CD4-positive, alpha-beta T cell treated with Interleukin-15 for 4 hours (primary cell): ENCODE results near the gene LAMB4.

Experiments used
- DNase-seq: peaks from one replicate; pipeline ENCODE4 v3.0.0-alpha.2; 2020; ENCODE audit warnings: low spot score

LAMB4 gene

GRCh38 chr7:108014747-108015682 is 115.1 kb downstream of the LAMB4 start:
- DNase-seq, result no peak

- DNase-seq, result no peak
Measured at GRCh38 chr7:108014215-108014614, 115.9 kb downstream of the LAMB4 start.

- no peak for DNase-seq
Measured at GRCh38 chr7:108012499-108013430, 117.4 kb downstream of the LAMB4 start.

DNA sequence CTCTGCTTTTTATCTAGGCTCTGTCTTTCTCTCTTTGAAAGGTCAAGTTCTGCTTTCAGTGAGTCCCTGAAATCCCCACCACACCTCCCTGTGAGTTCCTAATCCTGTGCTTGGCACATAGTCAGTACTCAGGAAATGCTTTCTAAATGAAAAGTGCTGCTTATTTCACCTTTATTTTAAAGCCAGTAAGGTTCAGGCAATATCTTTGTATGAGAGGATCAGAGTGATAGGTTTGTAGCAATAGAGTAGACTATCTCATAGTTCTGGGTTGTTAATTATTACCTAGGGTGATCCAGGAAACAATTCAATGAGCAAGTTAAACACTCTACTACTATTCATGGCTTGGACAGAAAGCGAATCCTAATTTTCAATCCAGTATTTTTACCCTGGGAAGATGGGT is 119.8 kb downstream of the LAMB4 start:
- DNase-seq, result no peak

- no peak for DNase-seq
Measured at GRCh38 chr7:108009873-108010272, 120.3 kb downstream of the LAMB4 start.

DNA sequence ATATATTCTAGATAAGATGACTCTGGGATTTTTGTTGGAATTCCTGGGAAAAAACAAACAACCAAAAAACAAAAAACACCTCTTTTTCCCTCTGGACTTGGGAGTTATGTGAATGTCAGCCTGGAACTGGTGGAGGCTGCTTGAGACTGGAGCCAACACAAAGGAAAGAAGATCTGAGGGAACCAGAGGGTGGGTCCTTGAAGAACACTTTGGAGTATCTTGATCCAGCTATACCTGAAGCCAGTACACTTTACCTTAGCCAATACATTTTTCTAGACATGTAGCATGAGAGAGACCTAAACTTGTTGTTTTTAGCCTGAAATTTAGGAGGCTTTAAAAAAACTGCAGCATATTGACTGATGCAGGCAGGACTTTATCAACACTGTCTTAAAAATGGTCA is 121.3 kb downstream of the LAMB4 start:
- DNase-seq, result no peak

DNA sequence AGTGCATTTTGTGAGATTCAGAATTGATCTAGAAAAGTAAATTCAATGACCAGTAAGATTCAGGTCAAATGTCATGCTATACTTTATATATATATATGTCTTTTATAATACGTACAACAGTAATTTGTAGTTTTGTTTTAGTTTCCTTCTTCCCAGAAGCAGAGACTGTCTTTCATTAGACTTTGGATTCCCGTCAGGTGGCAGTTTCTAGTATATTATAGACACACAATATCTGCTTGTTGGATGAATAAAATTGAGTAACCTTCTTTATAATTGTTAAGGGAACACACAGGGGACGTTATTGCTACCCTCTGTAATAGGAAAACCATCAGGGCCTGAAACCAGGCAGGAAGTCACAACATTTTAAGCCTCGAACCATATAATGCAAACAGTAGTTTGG is 121.9 kb downstream of the LAMB4 start:
- DNase-seq, result no peak

DNA sequence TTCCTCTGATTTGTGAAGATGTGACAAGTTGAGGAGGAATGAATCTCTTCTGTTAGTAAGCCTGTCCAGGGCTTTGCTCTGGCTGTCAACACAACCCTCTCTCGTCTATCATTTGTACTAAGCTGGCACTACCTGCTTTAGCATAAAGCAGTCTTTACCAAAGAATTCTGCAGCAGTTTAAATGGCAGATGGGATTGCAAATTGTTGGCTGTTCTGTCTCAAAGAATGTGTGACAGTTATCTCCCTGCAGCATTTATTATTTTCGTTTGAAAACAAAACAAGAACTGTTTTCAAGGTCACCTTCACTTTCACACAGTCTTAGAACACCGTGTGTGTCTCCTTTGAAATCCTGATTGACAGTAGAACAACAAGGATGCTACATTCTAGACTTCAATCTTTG is 122.4 kb downstream of the LAMB4 start:
- DNase-seq, result no peak

DNA sequence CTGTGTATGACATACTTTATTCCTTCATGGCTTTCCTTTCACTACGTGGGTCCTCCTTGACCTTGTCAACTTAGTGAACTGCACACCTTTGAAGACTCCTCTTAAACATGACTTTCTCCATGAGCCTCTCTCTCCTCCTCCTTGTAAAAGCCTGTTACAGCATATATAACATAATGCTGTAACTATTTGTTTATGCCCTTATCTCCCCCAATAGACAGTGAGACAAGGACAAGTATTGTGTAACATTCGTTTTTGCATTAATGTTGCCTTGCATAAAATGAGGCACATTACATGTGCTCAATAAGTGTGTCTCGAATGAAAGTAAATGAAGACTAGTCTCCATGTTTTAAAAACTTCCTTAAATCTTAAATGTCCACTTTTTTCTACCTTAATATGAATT is 122.9 kb downstream of the LAMB4 start:
- no peak for DNase-seq

- no peak for DNase-seq
Measured at GRCh38 chr7:108004220-108005142, 125.7 kb downstream of the LAMB4 start.

- DNase-seq, result no peak
Measured at GRCh38 chr7:108003599-108003935, 126.6 kb downstream of the LAMB4 start.

GRCh38 chr7:108002726-108003598 is 127.2 kb downstream of the LAMB4 start, which contains the start of gene LAMB1:
Gene LAMB1, minus strand, starts transcription at chr7:108003161. Its CDS starts 276 bp downstream, at chr7:108002885.
- no peak for DNase-seq

DNA sequence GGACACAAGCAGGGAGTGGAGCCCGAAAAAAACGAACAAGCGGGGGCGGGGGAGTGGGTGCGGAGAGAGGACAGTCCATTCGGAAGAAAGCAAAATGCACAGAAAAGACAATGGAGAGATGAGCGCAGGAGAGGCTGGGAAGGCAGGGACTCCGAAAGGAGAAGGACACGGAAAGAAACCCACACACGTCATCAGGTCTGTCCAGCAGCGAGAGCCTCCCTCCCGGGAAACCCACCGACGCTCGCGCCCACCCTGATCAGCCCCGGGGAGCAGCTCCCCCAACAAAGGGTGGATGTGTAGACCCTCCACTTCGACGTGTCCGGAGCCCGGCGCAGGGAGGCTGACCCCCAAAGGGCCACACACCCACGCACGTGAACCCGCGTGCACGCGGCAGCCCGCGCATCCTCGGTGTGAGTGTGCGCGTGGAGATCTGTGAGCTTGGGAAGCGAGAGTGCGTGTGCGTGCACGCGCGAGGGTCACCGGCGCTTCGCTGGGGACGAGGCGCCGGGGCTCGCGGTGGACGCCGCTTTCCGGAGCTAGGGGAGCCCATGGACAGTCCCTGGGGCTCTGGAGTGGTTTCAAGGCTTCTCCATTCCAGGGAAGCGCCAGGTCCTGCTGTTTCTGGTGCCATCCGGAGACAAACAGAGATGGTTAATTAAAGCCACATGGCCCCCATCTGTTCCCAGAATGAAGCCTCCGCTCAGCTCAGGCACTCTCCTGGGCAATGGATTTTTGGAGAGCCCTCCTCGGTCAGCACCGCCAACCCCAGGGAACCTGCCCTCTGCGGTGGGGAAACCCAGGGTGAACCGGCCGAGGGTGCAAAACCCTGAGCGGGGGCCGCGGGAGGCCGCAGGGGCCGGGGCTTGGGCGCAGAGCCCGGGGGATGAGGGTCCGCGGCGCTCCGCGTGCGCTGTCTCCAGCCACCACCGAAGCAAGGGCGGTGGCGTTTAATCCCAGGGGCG is 128.1 kb downstream of the LAMB4 start:
- no peak for DNase-seq

DNA sequence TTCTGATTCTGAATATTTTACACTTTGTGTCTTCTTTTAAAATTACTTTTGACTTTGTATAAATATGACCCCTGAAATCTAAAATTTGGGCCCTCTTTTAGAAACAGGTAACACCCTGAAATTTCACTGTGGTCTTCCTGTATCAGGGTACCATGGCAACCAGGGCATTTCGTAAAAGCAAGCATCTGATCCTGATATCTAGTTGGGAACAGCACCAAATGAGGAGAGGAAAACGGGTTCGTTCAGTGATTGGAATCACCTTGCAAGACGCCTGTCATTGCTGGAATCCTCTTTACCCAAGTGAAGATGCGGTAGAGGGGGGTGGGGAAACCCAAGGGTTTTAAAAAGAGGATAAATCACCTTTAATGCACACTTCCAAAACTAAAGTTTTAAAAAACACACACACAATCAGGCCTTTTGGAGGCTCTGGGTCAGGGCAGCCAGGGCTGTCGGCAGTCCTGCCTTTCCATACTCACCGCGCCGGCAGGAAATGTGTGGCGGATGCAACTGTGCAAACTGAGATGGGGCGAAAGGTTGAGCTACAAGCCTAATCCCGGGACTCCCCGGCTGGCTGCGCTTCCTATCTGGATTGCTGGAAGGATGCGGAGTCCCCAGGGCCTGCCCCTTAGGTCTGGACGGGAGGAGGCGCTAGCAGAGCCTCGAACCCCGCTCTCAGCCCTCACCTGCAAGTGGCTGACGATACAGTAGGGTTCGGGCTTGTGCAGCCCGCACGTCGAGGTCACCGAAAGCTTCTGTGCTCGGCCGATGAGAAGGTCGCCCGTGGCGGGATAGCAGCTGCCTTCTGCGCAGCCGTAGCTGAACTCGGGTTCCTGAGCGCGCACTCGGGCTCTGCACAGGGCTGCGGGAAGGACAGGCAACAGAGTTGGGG is 129.0 kb downstream of the LAMB4 start:
- DNase-seq, result no peak

- DNase-seq, result no peak
Measured at GRCh38 chr7:107999779-108000560, 130.2 kb downstream of the LAMB4 start.

- no peak for DNase-seq
Measured at GRCh38 chr7:107998660-107999480, 131.3 kb downstream of the LAMB4 start.

DNA sequence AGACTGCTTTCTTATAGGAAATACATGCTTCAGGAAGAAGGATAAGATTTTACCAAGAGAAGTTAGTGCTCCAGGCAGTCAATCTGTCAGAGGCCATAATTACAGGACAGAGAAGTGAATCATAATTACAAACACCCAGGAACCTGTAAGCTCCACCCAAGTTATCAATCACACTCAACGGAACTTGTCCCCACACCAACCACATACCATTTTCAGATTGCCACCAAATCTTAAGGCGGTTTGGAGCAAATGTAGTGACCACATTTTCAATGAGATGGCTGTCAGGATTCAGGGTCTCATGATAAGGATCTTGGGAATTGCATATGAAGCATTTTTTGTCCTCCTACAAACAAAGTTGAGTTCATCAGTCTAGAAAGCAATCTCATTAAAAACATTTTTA is 132.0 kb downstream of the LAMB4 start:
- DNase-seq, result no peak
